GM12878 (cell line): ENCODE data around the gene IL36RN.
"Not testable (repeated sequence)": the region's sequence is repeated elsewhere in the genome, so short reads cannot be mapped to it uniquely, and the experiment has no call there.

Experiments used
- CBFB ChIP-seq: IDR thresholded peaks from 2 replicates; pipeline ENCODE4 v1.6.1; 2016; ENCODE audit warnings: antibody characterized with exemption, low read depth
- TF ChIP-seq, protein P1 (sequence below): IDR thresholded peaks from 2 replicates; pipeline ENCODE4 v1.6.1; 2011; ENCODE audit warnings: low read depth, low read length, improper control_type of control experiment, borderline replicate concordance

DNA sequence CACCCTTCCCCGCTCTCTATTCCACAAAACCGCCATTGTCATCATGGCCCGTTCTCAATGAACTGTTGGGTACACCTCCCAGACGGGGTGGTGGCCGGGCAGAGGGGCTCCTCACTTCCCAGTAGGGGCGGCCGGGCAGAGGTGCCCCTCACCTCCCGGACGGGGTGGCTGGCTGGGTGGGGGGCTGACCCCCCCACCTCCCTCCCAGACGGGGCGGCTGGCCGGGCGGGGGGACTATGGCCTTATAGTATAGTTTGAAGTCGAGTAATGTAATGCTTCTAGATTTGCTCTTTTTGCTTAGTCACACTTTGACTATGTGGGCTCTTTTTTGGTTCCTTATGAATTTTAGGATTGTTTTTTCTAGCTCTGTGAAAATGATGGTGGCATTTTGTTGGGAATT lies 37.3 kb downstream of the IL36RN start:
- TF ChIP-seq, protein P1, sequence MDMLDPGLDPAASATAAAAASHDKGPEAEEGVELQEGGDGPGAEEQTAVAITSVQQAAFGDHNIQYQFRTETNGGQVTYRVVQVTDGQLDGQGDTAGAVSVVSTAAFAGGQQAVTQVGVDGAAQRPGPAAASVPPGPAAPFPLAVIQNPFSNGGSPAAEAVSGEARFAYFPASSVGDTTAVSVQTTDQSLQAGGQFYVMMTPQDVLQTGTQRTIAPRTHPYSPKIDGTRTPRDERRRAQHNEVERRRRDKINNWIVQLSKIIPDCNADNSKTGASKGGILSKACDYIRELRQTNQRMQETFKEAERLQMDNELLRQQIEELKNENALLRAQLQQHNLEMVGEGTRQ = not testable (repeated sequence)
- TF ChIP-seq CBFB = not testable (repeated sequence)
